GM23248 (cell line): ENCODE data around the gene VSIG1.

Experiments
- EZH2 ChIP-seq: fragments of 200-600 bp; sonication (generic); IDR thresholded peaks from 2 replicates; pipeline ENCODE4 v1.6.1; 2018; ENCODE audit warnings: antibody characterized with exemption, mild to moderate bottlenecking; ENCODE audit not compliant: insufficient read depth, poor library complexity, severe bottlenecking
- EZH2phosphoT487 ChIP-seq: fragments of 200-600 bp; sonication (generic); IDR thresholded peaks from 2 replicates; pipeline ENCODE4 v1.6.1; 2018; ENCODE audit warnings: antibody characterized with exemption, moderate library complexity, mild to moderate bottlenecking, low read depth; ENCODE audit not compliant: insufficient read depth

GRCh38 chrX:108028854-108029253 is 16.0 kb upstream of the VSIG1 start:
- TF ChIP-seq EZH2phosphoT487 (no peak), EZH2 (no peak)
